Stomach (tissue), 4 donors: ENCODE results near the gene KRT85.

Source experiments
- EP300 ChIP-seq: sonication (generic); formaldehyde crosslinking; IDR thresholded peaks from one replicate; pipeline ENCODE4 v1.6.1; 2017; ENCODE audit warnings: antibody characterized with exemption
- POLR2A ChIP-seq, 4 donors: fragments of 450-650 bp; IDR thresholded peaks; one replicate each; pipeline ENCODE4 v1.6.1; 2016; ENCODE audit warnings: antibody characterized with exemption in 4 of 4, control low read depth in 2 of 4, mild to moderate bottlenecking in 1 of 4, moderate library complexity in 1 of 4
- POLR2AphosphoS5 ChIP-seq, 3 donors: sonication (generic); formaldehyde crosslinking; IDR thresholded peaks; one replicate each; pipeline ENCODE4 v1.6.1; 2016; ENCODE audit warnings: antibody characterized with exemption in 3 of 3
- TF ChIP-seq, protein P1 (sequence below), 7 experiments: fragments of 450-650 bp in 4 of 7; fragments of 200-600 bp in 3 of 7; sonication (generic) in 3 of 7; IDR thresholded peaks; one replicate each; pipeline ENCODE4 v1.5.1; 2016 to 2019; ENCODE audit warnings: antibody characterized with exemption in 7 of 7, control low read depth in 2 of 7, mild to moderate bottlenecking in 1 of 7

DNA sequence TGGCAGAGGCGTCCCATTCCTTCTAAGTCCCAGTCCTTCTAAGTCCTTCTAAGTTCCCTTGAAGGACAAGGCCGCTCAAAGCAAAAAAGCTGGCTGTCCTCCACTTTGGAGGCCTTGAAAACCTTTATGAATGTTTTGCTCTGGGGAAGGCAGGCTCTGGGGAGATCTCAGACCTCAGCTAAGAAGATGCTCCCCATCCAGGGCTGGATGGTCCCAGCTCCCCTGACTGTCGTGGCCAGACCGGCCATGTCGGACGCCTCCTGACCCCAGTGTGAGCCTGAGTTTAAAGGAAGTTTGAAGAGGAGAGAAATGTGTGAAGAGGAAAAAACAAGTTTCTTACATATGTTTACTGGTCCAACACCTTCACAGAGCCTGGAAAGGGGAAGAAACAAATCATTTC, 12.3 kb upstream of the KRT85 start:
- TF ChIP-seq POLR2AphosphoS5 (IDR thresholded peaks at IDR 0.05) (no peak), EP300 (no peak), POLR2A (IDR thresholded peaks at IDR 0.05) (no peak)
- TF ChIP-seq, protein P1, sequence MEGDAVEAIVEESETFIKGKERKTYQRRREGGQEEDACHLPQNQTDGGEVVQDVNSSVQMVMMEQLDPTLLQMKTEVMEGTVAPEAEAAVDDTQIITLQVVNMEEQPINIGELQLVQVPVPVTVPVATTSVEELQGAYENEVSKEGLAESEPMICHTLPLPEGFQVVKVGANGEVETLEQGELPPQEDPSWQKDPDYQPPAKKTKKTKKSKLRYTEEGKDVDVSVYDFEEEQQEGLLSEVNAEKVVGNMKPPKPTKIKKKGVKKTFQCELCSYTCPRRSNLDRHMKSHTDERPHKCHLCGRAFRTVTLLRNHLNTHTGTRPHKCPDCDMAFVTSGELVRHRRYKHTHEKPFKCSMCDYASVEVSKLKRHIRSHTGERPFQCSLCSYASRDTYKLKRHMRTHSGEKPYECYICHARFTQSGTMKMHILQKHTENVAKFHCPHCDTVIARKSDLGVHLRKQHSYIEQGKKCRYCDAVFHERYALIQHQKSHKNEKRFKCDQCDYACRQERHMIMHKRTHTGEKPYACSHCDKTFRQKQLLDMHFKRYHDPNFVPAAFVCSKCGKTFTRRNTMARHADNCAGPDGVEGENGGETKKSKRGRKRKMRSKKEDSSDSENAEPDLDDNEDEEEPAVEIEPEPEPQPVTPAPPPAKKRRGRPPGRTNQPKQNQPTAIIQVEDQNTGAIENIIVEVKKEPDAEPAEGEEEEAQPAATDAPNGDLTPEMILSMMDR (IDR thresholded peaks at IDR 0.05): no peak
